H9 (cell line): ENCODE results near the gene AP1G2. TPM values are rescaled to one million over a fixed set of nuclear protein-coding genes. Genes with fewer than 3 reads are reported as not detected.
A peak's percentile ranks its signal among the peaks of the same experiment; 100 is the strongest.

Source experiments
- DNase-seq: peaks from one replicate; pipeline ENCODE4 v3.0.0-alpha.2; 2017
- H2AFZ ChIP-seq: one replicate; pipeline ENCODE4 v1.6.1; 2013; ENCODE audit warnings: mild to moderate bottlenecking, low read length, control low read depth, moderate library complexity
- H2AK5ac ChIP-seq: 2 replicates; pipeline ENCODE4 v1.6.1; 2013; ENCODE audit warnings: low read length, control low read depth, mixed read lengths; ENCODE audit not compliant: insufficient read length
- H2BK120ac ChIP-seq: one replicate; pipeline ENCODE4 v1.6.1; 2013; ENCODE audit warnings: low read depth, mild to moderate bottlenecking, low read length, control low read depth, inconsistent platforms; ENCODE audit not compliant: poor library complexity, severe bottlenecking
- H2BK12ac ChIP-seq: 2 replicates; pipeline ENCODE4 v1.6.1; 2013; ENCODE audit warnings: low read length, control low read depth, mixed read lengths, low read depth; ENCODE audit not compliant: insufficient read length
- H2BK15ac ChIP-seq: 2 replicates; pipeline ENCODE4 v1.6.1; 2013; ENCODE audit warnings: low read depth, low read length, control low read depth
- H2BK20ac ChIP-seq: one replicate; pipeline ENCODE4 v1.6.1; 2013; ENCODE audit warnings: low read depth, mild to moderate bottlenecking, low read length, control low read depth, inconsistent platforms; ENCODE audit not compliant: poor library complexity, severe bottlenecking
- H2BK5ac ChIP-seq: 2 replicates; pipeline ENCODE4 v1.6.1; 2013; ENCODE audit warnings: low read length, control low read depth, mixed read lengths; ENCODE audit not compliant: insufficient read length
- H3K14ac ChIP-seq: 2 replicates; pipeline ENCODE4 v1.6.1; 2013; ENCODE audit warnings: low read length, control low read depth; ENCODE audit not compliant: insufficient read depth
- H3K18ac ChIP-seq: 2 replicates; pipeline ENCODE4 v1.6.1; 2013; ENCODE audit warnings: low read depth, mild to moderate bottlenecking, mixed read lengths, low read length, control low read depth; ENCODE audit not compliant: insufficient read length
- H3K23ac ChIP-seq: 2 replicates; pipeline ENCODE4 v1.6.1; 2013; ENCODE audit warnings: low read length, control low read depth, mixed read lengths, low read depth; ENCODE audit not compliant: insufficient read length
- H3K23me2 ChIP-seq: 2 replicates; pipeline ENCODE4 v1.6.1; 2013; ENCODE audit warnings: low read depth, mild to moderate bottlenecking, mixed read lengths, low read length, control low read depth; ENCODE audit not compliant: insufficient read length, poor library complexity, severe bottlenecking
- H3K27ac ChIP-seq: 2 replicates; pipeline ENCODE4 v1.5.1; 2013; ENCODE audit warnings: low read length, control low read depth, mixed read lengths, low read depth; ENCODE audit not compliant: insufficient read length
- H3K27me3 ChIP-seq: 2 replicates; pipeline ENCODE4 v1.6.1; 2013; ENCODE audit warnings: low read length, control low read depth, inconsistent platforms; ENCODE audit not compliant: insufficient read depth
- H3K4ac ChIP-seq: 2 replicates; pipeline ENCODE4 v1.6.1; 2013; ENCODE audit warnings: low read depth, mild to moderate bottlenecking, control low read depth, inconsistent platforms, low read length, moderate library complexity
- H3K4me1 ChIP-seq: 2 replicates; pipeline ENCODE4 v1.6.1; 2013; ENCODE audit warnings: low read length, control low read depth, inconsistent platforms; ENCODE audit not compliant: insufficient read depth
- H3K4me2 ChIP-seq: 2 replicates; pipeline ENCODE4 v1.6.1; 2013; ENCODE audit warnings: low read length, control low read depth, mixed read lengths; ENCODE audit not compliant: insufficient read length, insufficient read depth
- H3K56ac ChIP-seq: 2 replicates; pipeline ENCODE4 v1.6.1; 2013; ENCODE audit warnings: low read depth, mild to moderate bottlenecking, mixed read lengths, low read length, control low read depth; ENCODE audit not compliant: insufficient read length
- H3K79me1 ChIP-seq: 2 replicates; pipeline ENCODE4 v1.6.1; 2013; ENCODE audit warnings: low read depth, mild to moderate bottlenecking, moderate library complexity, low read length, control low read depth, inconsistent platforms; ENCODE audit not compliant: insufficient read depth, poor library complexity, severe bottlenecking
- H3K79me2 ChIP-seq: 2 replicates; pipeline ENCODE4 v1.6.1; 2013; ENCODE audit warnings: low read length, control low read depth, inconsistent platforms; ENCODE audit not compliant: insufficient read depth
- H3K9ac ChIP-seq: 2 replicates; pipeline ENCODE4 v1.6.1; 2013; ENCODE audit warnings: low read length, control low read depth, mixed read lengths; ENCODE audit not compliant: insufficient read length; ENCODE audit errors: extremely low read depth
- H3K9me3 ChIP-seq: one replicate; pipeline ENCODE4 v1.6.1; 2013; ENCODE audit warnings: low read depth, low read length, inconsistent platforms; ENCODE audit not compliant: control insufficient read depth
- H3T11ph ChIP-seq: one replicate; pipeline ENCODE4 v1.6.1; 2013; ENCODE audit warnings: mild to moderate bottlenecking, low read length, control low read depth, inconsistent platforms
- H4K20me1 ChIP-seq: one replicate; pipeline ENCODE4 v1.6.1; 2013; ENCODE audit not compliant: control insufficient read depth, insufficient read length, insufficient read depth
- H4K5ac ChIP-seq: 2 replicates; pipeline ENCODE4 v1.6.1; 2013; ENCODE audit warnings: low read depth, mild to moderate bottlenecking, mixed read lengths, low read length, control low read depth; ENCODE audit not compliant: insufficient read length
- H4K8ac ChIP-seq: replicated peaks from 2 replicates; pipeline ENCODE4 v1.6.1; 2013; ENCODE audit warnings: low read length, control low read depth, mixed read lengths, low read depth; ENCODE audit not compliant: insufficient read length
- H4K91ac ChIP-seq: 2 replicates; pipeline ENCODE4 v1.6.1; 2013; ENCODE audit warnings: low read depth, mild to moderate bottlenecking, moderate library complexity, mixed read lengths, low read length, control low read depth; ENCODE audit not compliant: insufficient read length
- H3K27ac Mint-ChIP-seq, 3 experiments: 2 replicates in 2 of 3; 3 replicates in 1 of 3; pipeline ENCODE4 v1.8.0; 2020 to 2021; ENCODE audit warnings: mixed read lengths in 3 of 3, mild to moderate bottlenecking in 1 of 3, moderate library complexity in 1 of 3
- H3K27me3 Mint-ChIP-seq: 2 replicates; pipeline ENCODE4 v1.8.0; 2021; ENCODE audit warnings: low read depth, mild to moderate bottlenecking, moderate library complexity, mixed read lengths
- H3K36me3 Mint-ChIP-seq, 3 experiments: 2 replicates in 2 of 3; 3 replicates in 1 of 3; pipeline ENCODE4 v1.8.0; 2020 to 2021; ENCODE audit warnings: low read depth in 3 of 3, mixed read lengths in 3 of 3; ENCODE audit not compliant: insufficient read depth in 1 of 3
- H3K4me1 Mint-ChIP-seq, 2 experiments: 2 replicates each; pipeline ENCODE4 v1.8.0; 2020; ENCODE audit warnings: mixed read lengths in 2 of 2
- H3K4me3 Mint-ChIP-seq, 2 experiments: 2 replicates in 1 of 2; 3 replicates in 1 of 2; pipeline ENCODE4 v1.8.0; 2020 to 2021; ENCODE audit warnings: mild to moderate bottlenecking in 2 of 2, mixed read lengths in 2 of 2, moderate library complexity in 1 of 2
- H3K9me3 Mint-ChIP-seq, 2 experiments: 2 replicates in 1 of 2; 3 replicates in 1 of 2; pipeline ENCODE4 v1.8.0; 2020; ENCODE audit warnings: mild to moderate bottlenecking in 2 of 2, mixed read lengths in 2 of 2, moderate library complexity in 1 of 2
- WGBS: extraction: QIAGEN DNeasy Blood & Tissue Kit; methylation state at CpG from one replicate; pipeline ENCODE4 v1.1.7; 2013; ENCODE audit warnings: missing lambda C conversion rate, low lambda C conversion rate, mixed read lengths; ENCODE audit not compliant: insufficient read length; ENCODE audit errors: extremely low coverage; 5-methylcytosine and 5-hydroxymethylcytosine counted together
- total RNA-seq: library from RNA; stranded (reverse); gene quantifications from 2 replicates; pipeline ENCODE4 v1.2.1, GENCODE V29; 2021
- TF ChIP-seq, protein P1 (sequence below): fragments of 200-600 bp; sonication (generic); conservative IDR thresholded peaks from 3 replicates; pipeline ENCODE4 v1.8.0; 2021; ENCODE audit warnings: antibody characterized with exemption, mild to moderate bottlenecking

AP1G2 gene
- total RNA-seq, 1 experiment from 2014 or later, result 107 TPM

DNA sequence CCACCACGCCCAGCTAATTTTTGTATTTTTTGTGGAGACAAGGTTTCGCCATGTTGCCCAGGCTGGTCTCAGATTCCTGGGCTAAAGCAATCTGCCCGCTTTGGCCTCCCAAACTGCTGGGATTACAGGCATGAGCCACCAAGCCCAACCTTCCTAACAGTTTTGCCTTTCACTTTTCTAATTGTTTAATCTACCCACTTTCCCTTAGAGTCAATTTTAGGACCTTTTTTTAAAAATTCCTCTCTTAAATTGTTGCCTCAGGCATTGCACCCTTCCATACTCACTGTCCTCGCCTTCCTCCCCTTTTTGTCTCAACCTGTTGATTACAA is 27.5 kb downstream of the AP1G2 start:
- H3K14ac ChIP-seq, result no peak overlapping the region
- no peak overlapping the region for H4K5ac ChIP-seq
- H2AFZ ChIP-seq, result no peak overlapping the region
- no peaks in the 10 kb centered on the region for H4K20me1 ChIP-seq
- no peak overlapping the region for H4K91ac ChIP-seq
- no peak overlapping the region for H2BK120ac ChIP-seq
- no peak overlapping the region for H3K4me2 ChIP-seq
- no peak overlapping the region for H2AK5ac ChIP-seq
- no peaks in the 10 kb centered on the region; a peak in 1 of 5 replicates for H3K9me3 Mint-ChIP-seq
- no peaks in the 10 kb centered on the region; the same call in 1 of the 2 replicates for H3K79me2 ChIP-seq
- no peak overlapping the region for H2BK15ac ChIP-seq
- no peak overlapping the region; a peak in 1 of 5 replicates for H3K4me3 Mint-ChIP-seq
- H2BK20ac ChIP-seq, result no peak overlapping the region
- no peak overlapping the region for H3K9ac ChIP-seq
- no CpG with 5 or more reads among the region's 4 CpGs for WGBS
- no peak overlapping the region for H3K56ac ChIP-seq
- peaks cover 26% of the 10 kb centered on the region; the same call in 1 of the 2 replicates for H3K4me1 ChIP-seq
- no peaks in the 10 kb centered on the region for H3K27me3 Mint-ChIP-seq
- no peak overlapping the region for H2BK5ac ChIP-seq
- no peak overlapping the region for H3T11ph ChIP-seq
- no peak overlapping the region for H2BK12ac ChIP-seq
- no peak overlapping the region for H3K27ac ChIP-seq
- H3K4me1 Mint-ChIP-seq, result peaks cover 55 to 57% of the 10 kb centered on the region in 2 experiments
- no peak overlapping the region for H3K23ac ChIP-seq
- H3K23me2 ChIP-seq, result peaks cover 19% of the 10 kb centered on the region
- DNase-seq, result no peak
- no peaks in the 10 kb centered on the region for H3K79me1 ChIP-seq
- no peak overlapping the region for H4K8ac ChIP-seq
- H3K4ac ChIP-seq, result no peak overlapping the region
- TF ChIP-seq, protein P1, sequence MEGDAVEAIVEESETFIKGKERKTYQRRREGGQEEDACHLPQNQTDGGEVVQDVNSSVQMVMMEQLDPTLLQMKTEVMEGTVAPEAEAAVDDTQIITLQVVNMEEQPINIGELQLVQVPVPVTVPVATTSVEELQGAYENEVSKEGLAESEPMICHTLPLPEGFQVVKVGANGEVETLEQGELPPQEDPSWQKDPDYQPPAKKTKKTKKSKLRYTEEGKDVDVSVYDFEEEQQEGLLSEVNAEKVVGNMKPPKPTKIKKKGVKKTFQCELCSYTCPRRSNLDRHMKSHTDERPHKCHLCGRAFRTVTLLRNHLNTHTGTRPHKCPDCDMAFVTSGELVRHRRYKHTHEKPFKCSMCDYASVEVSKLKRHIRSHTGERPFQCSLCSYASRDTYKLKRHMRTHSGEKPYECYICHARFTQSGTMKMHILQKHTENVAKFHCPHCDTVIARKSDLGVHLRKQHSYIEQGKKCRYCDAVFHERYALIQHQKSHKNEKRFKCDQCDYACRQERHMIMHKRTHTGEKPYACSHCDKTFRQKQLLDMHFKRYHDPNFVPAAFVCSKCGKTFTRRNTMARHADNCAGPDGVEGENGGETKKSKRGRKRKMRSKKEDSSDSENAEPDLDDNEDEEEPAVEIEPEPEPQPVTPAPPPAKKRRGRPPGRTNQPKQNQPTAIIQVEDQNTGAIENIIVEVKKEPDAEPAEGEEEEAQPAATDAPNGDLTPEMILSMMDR, result no peak
- H3K27me3 ChIP-seq, result no peaks in the 10 kb centered on the region
- no peaks in the 10 kb centered on the region for H3K9me3 ChIP-seq
- no peak overlapping the region for H3K18ac ChIP-seq
- H3K27ac Mint-ChIP-seq, result peak overlapping the region; percentile 7 to 96 (median 83); a peak in 5 of 7 replicates
- H3K36me3 Mint-ChIP-seq, result peaks cover 19 to 30% (median 21%) of the 10 kb centered on the region in 3 experiments; a peak in 6 of 7 replicates
